Keratinocyte (primary cell): Measurements from ENCODE around the gene TMEM132C. TPM values are rescaled to one million over a fixed set of nuclear protein-coding genes. Genes with fewer than 3 reads are reported as not detected.

Experiments
- DNase-seq: peaks from one replicate; pipeline ENCODE4 v3.0.0-alpha.2; 2011; ENCODE audit warnings: low read depth, missing footprints, low spot score
- FAIRE-seq: peaks from 2 replicates; lab custom pipeline; 2011; peaks lifted over from hg19 to GRCh38; lab: Jason Lieb, UNC
- H2AFZ ChIP-seq: 2 replicates; pipeline ENCODE4 v1.6.0; 2012; ENCODE audit warnings: low read length, control low read depth, inconsistent platforms; ENCODE audit not compliant: control insufficient read depth
- H3K27ac ChIP-seq: 2 replicates; pipeline ENCODE4 v1.5.1; 2011; ENCODE audit warnings: low read length; ENCODE audit not compliant: control insufficient read depth, insufficient read depth
- H3K27me3 ChIP-seq: 3 replicates; pipeline ENCODE4 v1.6.0; 2011; ENCODE audit warnings: low read length; ENCODE audit not compliant: control insufficient read depth, insufficient read depth; ENCODE audit errors: extremely low read depth
- H3K36me3 ChIP-seq, 2 experiments: 2 replicates in 1 of 2; 3 replicates in 1 of 2; pipeline ENCODE4 v1.5.1; 2011; ENCODE audit warnings: low read length in 2 of 2, mild to moderate bottlenecking in 1 of 2; ENCODE audit not compliant: control insufficient read depth in 2 of 2, insufficient read depth in 2 of 2; ENCODE audit errors: extremely low read depth in 1 of 2
- H3K4me1 ChIP-seq: 3 replicates; pipeline ENCODE4 v1.5.1; 2011; ENCODE audit warnings: low read length; ENCODE audit not compliant: control insufficient read depth, insufficient read depth; ENCODE audit errors: extremely low read depth
- H3K4me2 ChIP-seq: 3 replicates; pipeline ENCODE4 v1.6.0; 2011; ENCODE audit warnings: low read depth, low read length; ENCODE audit not compliant: control insufficient read depth, insufficient read depth; ENCODE audit errors: extremely low read depth
- H3K4me3 ChIP-seq, 3 experiments: fragments of 200-600 bp in 1 of 3; sonication (generic) in 1 of 3; 2 replicates in 2 of 3; 3 replicates in 1 of 3; pipeline ENCODE4 v1.5.1; 2011 to 2016; ENCODE audit warnings: low read length in 3 of 3, mild to moderate bottlenecking in 3 of 3, control low read depth in 2 of 3, inconsistent platforms in 1 of 3, low read depth in 1 of 3, mixed read lengths in 1 of 3, mixed run types in 1 of 3, moderate library complexity in 1 of 3; ENCODE audit not compliant: control insufficient read depth in 2 of 3, insufficient read depth in 2 of 3; ENCODE audit errors: extremely low read depth in 1 of 3
- H3K79me2 ChIP-seq: 2 replicates; pipeline ENCODE4 v1.6.0; 2012; ENCODE audit warnings: low read length; ENCODE audit not compliant: control insufficient read depth, insufficient read depth
- H3K9ac ChIP-seq: 3 replicates; pipeline ENCODE4 v1.6.0; 2011; ENCODE audit warnings: low read length; ENCODE audit not compliant: control insufficient read depth, insufficient read depth; ENCODE audit errors: extremely low read depth
- H3K9me1 ChIP-seq: 3 replicates; pipeline ENCODE4 v1.6.0; 2011; ENCODE audit warnings: low read length; ENCODE audit not compliant: control insufficient read depth, insufficient read depth; ENCODE audit errors: extremely low read depth
- H3K9me3 ChIP-seq: 2 replicates; pipeline ENCODE4 v1.5.1; 2012; ENCODE audit warnings: low read depth, low read length; ENCODE audit not compliant: control insufficient read depth
- H4K20me1 ChIP-seq: 3 replicates; pipeline ENCODE4 v1.6.0; 2011; ENCODE audit warnings: low read length; ENCODE audit not compliant: control insufficient read depth, insufficient read depth; ENCODE audit errors: extremely low read depth
- CTCF ChIP-seq, 3 experiments: IDR thresholded peaks in 1 of 3; conservative IDR thresholded peaks in 1 of 3; optimal IDR thresholded peaks in 1 of 3; 2 replicates in 2 of 3; 3 replicates in 1 of 3; pipeline versions ENCODE3 to v1.5.1; 2011; ENCODE audit warnings: low read length in 3 of 3, mild to moderate bottlenecking in 3 of 3, moderate library complexity in 2 of 3, control low read depth in 1 of 3, inconsistent platforms in 1 of 3; ENCODE audit not compliant: insufficient read depth in 2 of 3; ENCODE audit errors: extremely low read depth in 1 of 3
- EZH2 ChIP-seq: IDR thresholded peaks from one replicate; pipeline ENCODE4 v1.6.1; 2012; ENCODE audit warnings: inconsistent platforms, mild to moderate bottlenecking, low read length, moderate library complexity
- dilution Hi-C: fragments of 300-500 bp; cut with MboI; formaldehyde crosslinking; loops from one replicate; pipeline ENCODE4 v1.7.0; 2020; ENCODE audit warnings: low sequenced_read_pairs; ENCODE audit not compliant: extremely low pct_ligation_motif_present
- polyA plus RNA-seq, 5 experiments: library from polyadenylated mRNA; depleted of rRNA in 3 of 5; stranded (reverse) in 3 of 5; stranded (forward) in 1 of 5; unstranded in 1 of 5; fragments of >200 nt; gene quantifications; 1 replicate in 1 of 5; 2 replicates in 3 of 5; 3 replicates in 1 of 5; pipeline versions ENCODE4 v1.2.1 to v1.2.3, GENCODE V29; 2011 to 2012; ENCODE audit warnings: missing spikeins in 2 of 5, low read depth in 1 of 5, low replicate concordance in 1 of 5

TMEM132C gene
- polyA plus RNA-seq, 1 donor (not counting 4 experiments of a cell fraction or from before 2014, with no cell fraction given): not detected

- Histone ChIP-seq H3K27me3 (no peaks in the 10 kb centered on the region), H3K36me3 (no peaks in the 10 kb centered on the region), H3K9me3 (peaks cover 9% of the 10 kb centered on the region), H3K4me1 (no peaks in the 10 kb centered on the region), H3K9ac (no peak overlapping the region), H3K79me2 (no peaks in the 10 kb centered on the region), H3K27ac (no peak overlapping the region), H4K20me1 (no peaks in the 10 kb centered on the region), H3K4me2 (no peak overlapping the region), H2AFZ (no peak overlapping the region), H3K4me3 (no peak overlapping the region), H3K9me1 (no peaks in the 10 kb centered on the region)
- FAIRE-seq (no peak), DNase-seq (no peak)
- TF ChIP-seq EZH2: no peak
- TF ChIP-seq CTCF (optimal IDR thresholded peaks at IDR 0.05 in 1 of 3, IDR thresholded peaks at IDR 0.05 in 1 of 3, conservative IDR thresholded peaks at IDR 0.05 in 1 of 3; ENCODE audit: extremely low read depth in 1 of 3, insufficient read depth in 2 of 3, low read length in 3 of 3): no peak
- dilution Hi-C loops: no loop called here
These were observed 300.8 kb downstream of the TMEM132C start for GRCh38 chr12:128567730-128568129.

- H3K4me3 ChIP-seq: no peak overlapping the region
- peaks cover 9% of the 10 kb centered on the region for H3K9me3 ChIP-seq
- H3K27ac ChIP-seq: no peak overlapping the region
- H4K20me1 ChIP-seq: no peaks in the 10 kb centered on the region
- no peak overlapping the region for H3K4me2 ChIP-seq
- no peaks in the 10 kb centered on the region for H3K4me1 ChIP-seq
- TF ChIP-seq CTCF (optimal IDR thresholded peaks at IDR 0.05 in 1 of 3, IDR thresholded peaks at IDR 0.05 in 1 of 3, conservative IDR thresholded peaks at IDR 0.05 in 1 of 3; ENCODE audit: extremely low read depth in 1 of 3, insufficient read depth in 2 of 3, low read length in 3 of 3) (no peak), EZH2 (no peak)
- no peaks in the 10 kb centered on the region for H3K9me1 ChIP-seq
- H2AFZ ChIP-seq: no peak overlapping the region
- no peak overlapping the region for H3K9ac ChIP-seq
- FAIRE-seq (no peak), DNase-seq (no peak)
- H3K27me3 ChIP-seq: no peaks in the 10 kb centered on the region
- no peaks in the 10 kb centered on the region for H3K79me2 ChIP-seq
- H3K36me3 ChIP-seq: no peaks in the 10 kb centered on the region
- dilution Hi-C loops: no loop called here
These were observed 303.5 kb downstream of the TMEM132C start for GRCh38 chr12:128570191-128571065.
